ENCODE results near the gene CCDC136. TPM values are rescaled to one million over a fixed set of nuclear protein-coding genes. Genes with fewer than 3 reads are reported as not detected.

Gene CCDC136
- total and polyA plus RNA-seq, 12 donors = 1.8 to 14.4 (median 8.0) TPM

DNA sequence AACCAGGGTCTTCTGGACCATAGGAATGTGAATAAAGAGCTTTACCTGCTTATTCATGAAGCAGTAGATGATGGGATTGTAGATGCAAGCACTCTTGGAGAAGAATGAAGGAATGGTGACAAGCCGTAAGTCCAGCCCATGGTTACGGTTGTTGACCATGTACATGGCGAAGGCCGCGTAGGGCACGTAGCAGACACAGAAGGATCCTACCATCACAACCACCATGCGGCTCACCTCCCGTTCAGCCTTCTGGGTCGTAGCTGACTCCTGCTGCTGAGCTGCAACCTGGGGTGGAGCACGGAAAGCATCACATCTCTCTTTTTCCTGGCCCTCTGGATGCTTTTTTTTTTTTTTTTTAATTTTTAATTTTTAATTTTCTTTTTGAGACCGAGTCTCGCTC, 18.2 kb upstream of the CCDC136 start:
- H3K9me3 ChIP-seq = peaks cover 0 to 18% (median 0%) of the 10 kb centered on the region in 11 donors
- TF ChIP-seq, protein P1, sequence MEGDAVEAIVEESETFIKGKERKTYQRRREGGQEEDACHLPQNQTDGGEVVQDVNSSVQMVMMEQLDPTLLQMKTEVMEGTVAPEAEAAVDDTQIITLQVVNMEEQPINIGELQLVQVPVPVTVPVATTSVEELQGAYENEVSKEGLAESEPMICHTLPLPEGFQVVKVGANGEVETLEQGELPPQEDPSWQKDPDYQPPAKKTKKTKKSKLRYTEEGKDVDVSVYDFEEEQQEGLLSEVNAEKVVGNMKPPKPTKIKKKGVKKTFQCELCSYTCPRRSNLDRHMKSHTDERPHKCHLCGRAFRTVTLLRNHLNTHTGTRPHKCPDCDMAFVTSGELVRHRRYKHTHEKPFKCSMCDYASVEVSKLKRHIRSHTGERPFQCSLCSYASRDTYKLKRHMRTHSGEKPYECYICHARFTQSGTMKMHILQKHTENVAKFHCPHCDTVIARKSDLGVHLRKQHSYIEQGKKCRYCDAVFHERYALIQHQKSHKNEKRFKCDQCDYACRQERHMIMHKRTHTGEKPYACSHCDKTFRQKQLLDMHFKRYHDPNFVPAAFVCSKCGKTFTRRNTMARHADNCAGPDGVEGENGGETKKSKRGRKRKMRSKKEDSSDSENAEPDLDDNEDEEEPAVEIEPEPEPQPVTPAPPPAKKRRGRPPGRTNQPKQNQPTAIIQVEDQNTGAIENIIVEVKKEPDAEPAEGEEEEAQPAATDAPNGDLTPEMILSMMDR (IDR thresholded peaks at IDR 0.05) = no peak
- 97 to 98% methylated on average over 12 of the region's 12 CpGs for WGBS, 2 donors
- H3K27me3 ChIP-seq = no peaks in the 10 kb centered on the region
- peaks cover 0 to 20% (median 6%) of the 10 kb centered on the region in 9 donors for H3K4me1 ChIP-seq
- H3K36me3 ChIP-seq = peaks cover 0 to 65% (median 36%) of the 10 kb centered on the region in 9 donors
- no peak overlapping the region for H3K27ac ChIP-seq
- no peak overlapping the region for H3K4me3 ChIP-seq
- DNase-seq = no peak
- ATAC-seq = no peak
- intact Hi-C loops (cut with DNase I) = no loop called here

DNA sequence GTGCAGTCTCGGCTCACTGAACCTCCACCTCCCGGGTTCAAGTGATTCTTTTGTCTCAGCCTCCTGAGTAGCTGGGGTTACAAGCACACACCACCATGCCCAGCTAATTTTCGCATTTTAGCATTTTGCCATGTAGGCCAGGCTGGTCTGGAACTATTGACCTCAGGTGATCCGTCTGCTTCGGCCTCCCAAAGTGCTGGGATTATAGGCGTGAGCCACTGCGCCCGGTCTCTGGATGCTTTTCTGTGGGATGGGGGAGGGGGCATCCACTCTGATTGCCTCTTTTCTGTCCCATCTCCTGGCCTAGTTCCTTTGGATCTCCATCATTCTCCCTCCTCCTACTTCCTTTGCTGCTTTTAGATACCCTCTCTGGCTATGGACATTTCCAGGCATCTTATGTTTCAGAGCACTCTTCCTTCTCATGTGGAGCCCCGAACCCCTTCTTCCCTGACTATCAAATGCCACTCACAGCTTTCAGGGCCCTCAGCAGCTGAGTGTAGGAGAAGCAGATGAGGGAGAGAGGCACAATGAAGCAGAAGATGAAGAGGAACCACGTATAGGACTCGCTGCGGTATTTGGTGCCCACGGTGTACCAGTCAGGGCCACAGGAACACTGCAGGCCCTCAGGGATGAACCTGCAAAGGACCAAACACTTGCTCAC, 17.6 kb upstream of the CCDC136 start:
- ATAC-seq = peak in 1 of 8 donors; percentile 17
- 93 to 96% methylated on average over 13 of the region's 13 CpGs for WGBS, 2 donors
- DNase-seq = no peak

DNA sequence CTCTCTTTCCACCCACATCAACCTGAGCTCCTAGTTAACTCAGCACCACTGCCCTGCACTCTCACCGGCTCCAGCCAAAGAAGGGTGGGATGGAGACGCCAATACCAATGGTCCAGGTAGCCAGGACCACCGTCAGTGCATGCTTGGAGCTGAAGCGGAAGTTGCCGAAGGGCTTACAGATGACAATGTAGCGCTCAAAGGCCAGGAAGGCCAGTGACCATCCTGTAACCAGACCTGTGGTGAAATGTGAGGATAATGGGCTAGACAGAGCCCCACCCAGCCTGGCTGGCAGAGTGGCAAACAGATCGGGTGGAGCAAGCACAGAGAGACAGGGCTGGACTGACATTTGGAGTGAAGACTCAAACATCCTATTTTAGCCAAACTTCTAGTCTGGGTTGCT, 16.8 kb upstream of the CCDC136 start:
- no peak overlapping the region for H3K27ac ChIP-seq
- 95 to 96% methylated on average over 7 of the region's 7 CpGs for WGBS, 2 donors
- H3K9me3 ChIP-seq = peaks cover 0 to 21% (median 0%) of the 10 kb centered on the region in 11 donors
- DNase-seq (no peak), ATAC-seq (peak in 2 of 8 donors; percentile 21 to 23)
- no peaks in the 10 kb centered on the region for H3K27me3 ChIP-seq
- intact Hi-C loops (cut with DNase I) = no loop called here
- TF ChIP-seq, protein P1 (IDR thresholded peaks at IDR 0.05) = no peak
- peaks cover 0 to 12% (median 3%) of the 10 kb centered on the region in 9 donors for H3K4me1 ChIP-seq
- no peak overlapping the region for H3K4me3 ChIP-seq
- peaks cover 0 to 52% (median 25%) of the 10 kb centered on the region in 9 donors for H3K36me3 ChIP-seq

More for the DNA sequence above, 17.6 kb upstream of the CCDC136 start:
- intact Hi-C loops (cut with DNase I) = no loop called here
- H3K4me1 ChIP-seq = peaks cover 0 to 18% (median 6%) of the 10 kb centered on the region in 9 donors
- H3K27me3 ChIP-seq = no peaks in the 10 kb centered on the region
- peaks cover 0 to 21% (median 0%) of the 10 kb centered on the region in 11 donors for H3K9me3 ChIP-seq
- TF ChIP-seq, protein P1 (IDR thresholded peaks at IDR 0.05) = no peak
- H3K36me3 ChIP-seq = peaks cover 0 to 59% (median 31%) of the 10 kb centered on the region in 9 donors
- H3K4me3 ChIP-seq = no peak overlapping the region
- H3K27ac ChIP-seq = no peak overlapping the region

DNA sequence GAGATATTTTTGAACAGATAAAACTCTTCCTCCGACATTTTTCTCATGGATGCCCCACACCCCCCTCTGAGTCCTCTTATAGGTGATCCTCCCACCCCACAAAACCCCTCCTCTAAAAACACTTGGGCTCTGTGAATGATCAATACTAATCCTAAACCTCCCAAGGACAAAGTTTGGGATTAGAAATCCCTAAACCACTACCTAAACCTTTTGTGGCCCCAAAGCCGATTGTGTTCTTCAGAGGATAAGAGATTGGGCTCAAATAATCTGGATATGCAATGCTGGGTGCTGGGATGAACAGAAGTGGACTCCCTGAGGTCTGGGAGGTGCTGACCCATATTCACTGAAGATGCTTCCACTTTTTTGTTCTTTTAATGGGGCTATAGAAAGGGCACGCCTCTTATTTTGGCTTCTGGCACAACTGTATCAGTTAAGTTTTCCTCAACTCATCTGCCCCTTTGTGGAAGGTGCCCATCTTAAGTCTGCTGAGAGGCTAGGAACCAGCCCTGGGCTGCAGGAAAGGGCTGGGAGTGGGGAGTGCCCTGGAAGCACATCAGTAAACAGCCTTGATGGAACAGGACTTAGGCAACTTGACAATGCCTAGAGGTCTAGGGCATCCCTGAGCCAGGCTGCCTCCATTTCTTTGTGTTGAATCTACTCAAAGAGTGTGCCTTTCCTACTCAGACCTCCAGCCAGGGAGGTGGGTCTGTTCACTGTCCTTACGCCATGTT, 15.9 kb upstream of the CCDC136 start, which contains the start of gene OPN1SW:
TSS of gene OPN1SW (minus strand) at position 51 of the 731 bp plus-strand sequence. CDS start at position 38, 13 bp downstream.
- DNase-seq (no peak), ATAC-seq (no peak)
- peaks cover 0 to 21% (median 0%) of the 10 kb centered on the region in 11 donors for H3K9me3 ChIP-seq
- H3K4me3 ChIP-seq = no peak within 1 kb of the TSS
- H3K4me1 ChIP-seq = peaks cover 0 to 2% (median 0%) of the 10 kb centered on the region in 9 donors
- TF ChIP-seq, protein P1 (IDR thresholded peaks at IDR 0.05) = no peak
- H3K27ac ChIP-seq = no peak within 1 kb of the TSS
- H3K27me3 ChIP-seq = no peaks in the 10 kb centered on the region
- intact Hi-C loops (cut with DNase I) = no loop called here
- peaks cover 0 to 43% (median 15%) of the 10 kb centered on the region in 9 donors for H3K36me3 ChIP-seq
- 95 to 98% methylated on average over 4 of the region's 4 CpGs for WGBS, 2 donors

All from heart right ventricle (tissue), 16 donors.